Natural killer cell (primary cell): ENCODE results near the gene NDUFA5. TPM values are rescaled to one million over a fixed set of nuclear protein-coding genes. Genes with fewer than 3 reads are reported as not detected.

ENCODE experiments used
- ATAC-seq, 3 donors: fragments of 150-1000 bp in 2 of 3; fragments of 200-7000 bp in 1 of 3; cut with Tn5 transposase; 1 replicate in 1 of 3; 2 replicates in 2 of 3; pipeline ENCODE4 v1.10.0; 2021; ENCODE audit warnings: mild to moderate bottlenecking in 2 of 3, moderate library complexity in 2 of 3
- DNase-seq, 2 donors: peaks; one replicate each; pipeline versions ENCODE4 v3.0.0 to v3.0.0-alpha.2; 2013 to 2021; ENCODE audit warnings: mixed read lengths in 1 of 2
- H3K27ac ChIP-seq: one replicate; pipeline ENCODE4 v1.5.1; 2013; ENCODE audit warnings: mild to moderate bottlenecking, low read length
- H3K27me3 ChIP-seq: one replicate; pipeline ENCODE4 v1.6.1; 2013; ENCODE audit warnings: low read length; ENCODE audit not compliant: control insufficient read depth, insufficient read depth
- H3K36me3 ChIP-seq: one replicate; pipeline ENCODE4 v1.6.1; 2013; ENCODE audit warnings: low read length; ENCODE audit not compliant: control insufficient read depth, insufficient read depth
- H3K4me1 ChIP-seq: one replicate; pipeline ENCODE4 v1.6.1; 2013; ENCODE audit warnings: low read length; ENCODE audit not compliant: control insufficient read depth, insufficient read depth
- H3K4me3 ChIP-seq: one replicate; pipeline ENCODE4 v1.5.1; 2013; ENCODE audit warnings: low read length
- H3K9me3 ChIP-seq: one replicate; pipeline ENCODE4 v1.6.1; 2013; ENCODE audit warnings: low read length; ENCODE audit not compliant: control insufficient read depth, insufficient read depth
- H3K27ac Mint-ChIP-seq, 2 donors: one replicate each; pipeline ENCODE4 v1.8.0; 2022; ENCODE audit warnings: mild to moderate bottlenecking in 2 of 2, mixed read lengths in 2 of 2, moderate library complexity in 1 of 2
- H3K27me3 Mint-ChIP-seq, 2 donors: one replicate each; pipeline ENCODE4 v1.8.0; 2022; ENCODE audit warnings: low read depth in 2 of 2, mixed read lengths in 2 of 2
- H3K36me3 Mint-ChIP-seq: one replicate; pipeline ENCODE4 v1.8.0; 2022; ENCODE audit warnings: mixed read lengths
- H3K4me1 Mint-ChIP-seq, 2 donors: one replicate each; pipeline ENCODE4 v1.8.0; 2022; ENCODE audit warnings: mixed read lengths in 2 of 2
- H3K4me3 Mint-ChIP-seq: one replicate; pipeline ENCODE4 v1.8.0; 2022; ENCODE audit warnings: mild to moderate bottlenecking, moderate library complexity, mixed read lengths
- H3K9me3 Mint-ChIP-seq, 2 donors: one replicate each; pipeline ENCODE4 v1.8.0; 2022; ENCODE audit warnings: mixed read lengths in 2 of 2
- CTCF ChIP-seq: fragments of 200-600 bp; IDR thresholded peaks from one replicate; pipeline ENCODE4 v1.8.0; 2022; ENCODE audit warnings: antibody characterized with exemption
- WGBS: methylation state at CpG from one replicate; pipeline ENCODE4 v1.1.7; 2013; ENCODE audit warnings: missing lambda C conversion rate; ENCODE audit not compliant: insufficient coverage; 5-methylcytosine and 5-hydroxymethylcytosine counted together
- intact Hi-C: fragments of 100-400 bp; cut with micrococcal nuclease; formaldehyde crosslinking; loops from one replicate; pipeline ENCODE4 v1.14.2; 2022
- total RNA-seq, 4 donors: library from RNA; stranded (reverse); fragments of 120-200 nt in 1 of 4; gene quantifications; one replicate each; pipeline versions ENCODE4 v1.2.3 to v1.2.4, GENCODE V29; 2013 to 2022

Gene NDUFA5
- total RNA-seq, 3 donors from 2014 or later (not counting 1 experiment from before 2014, with no cell fraction given): 46.0 to 51.2 (median 50.4) TPM

- ATAC-seq (no peak), DNase-seq (no peak)
- H3K36me3 Mint-ChIP-seq: no peaks in the 10 kb centered on the region
- Histone ChIP-seq H3K27ac (no peak overlapping the region), H3K9me3 (peaks cover 5% of the 10 kb centered on the region), H3K4me3 (no peak overlapping the region), H3K4me1 (no peaks in the 10 kb centered on the region), H3K27me3 (peaks cover 7% of the 10 kb centered on the region), H3K36me3 (no peaks in the 10 kb centered on the region)
- H3K27me3 Mint-ChIP-seq: peaks cover 20 to 64% of the 10 kb centered on the region in 2 donors
- H3K4me3 Mint-ChIP-seq: no peak overlapping the region
- intact Hi-C loops: no loop called here
- WGBS: 100% methylated on average over 1 of the region's 1 CpG
- no peak for TF ChIP-seq CTCF
- no peaks in the 10 kb centered on the region for H3K4me1 Mint-ChIP-seq
- H3K9me3 Mint-ChIP-seq: no peaks in the 10 kb centered on the region
- H3K27ac Mint-ChIP-seq: no peak overlapping the region
Measured at GRCh38 chr7:123500878-123501489, 56.6 kb downstream of the NDUFA5 start.

GRCh38 chr7:123499211-123499970 lies 58.2 kb downstream of the NDUFA5 start:
- Mint-ChIP-seq H3K36me3 (no peaks in the 10 kb centered on the region), H3K27me3 (peaks cover 20 to 66% of the 10 kb centered on the region in 2 donors), H3K4me1 (no peaks in the 10 kb centered on the region), H3K4me3 (no peak overlapping the region), H3K9me3 (no peaks in the 10 kb centered on the region), H3K27ac (no peak overlapping the region)
- no peak for TF ChIP-seq CTCF
- Histone ChIP-seq H3K9me3 (no peaks in the 10 kb centered on the region), H3K27ac (no peak overlapping the region), H3K4me3 (no peak overlapping the region), H3K36me3 (no peaks in the 10 kb centered on the region), H3K4me1 (no peaks in the 10 kb centered on the region), H3K27me3 (peaks cover 12% of the 10 kb centered on the region)
- 87% methylated on average over 7 of the region's 8 CpGs for WGBS
- no peak for ATAC-seq
- intact Hi-C loops: no loop called here
- no peak for DNase-seq

DNA sequence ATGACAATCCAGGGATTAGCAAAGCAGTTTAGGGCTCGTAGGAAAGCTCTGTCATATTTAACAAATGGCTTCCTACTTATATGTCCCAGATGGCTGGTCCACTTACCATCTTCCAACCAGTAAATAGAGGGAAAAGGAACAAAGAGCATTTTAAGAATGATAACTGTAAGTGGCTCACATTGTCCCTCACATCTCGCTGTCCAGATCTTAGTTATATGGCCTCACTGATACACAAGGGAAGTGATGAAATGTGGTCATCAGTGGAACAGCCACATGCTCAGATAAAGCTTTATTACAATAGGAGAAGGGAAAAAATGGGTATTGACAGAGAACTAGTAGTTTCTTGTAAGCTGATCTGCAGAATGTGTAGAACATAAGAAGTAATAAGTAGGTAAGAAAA lies 59.0 kb downstream of the NDUFA5 start:
- Mint-ChIP-seq H3K27ac (no peak overlapping the region), H3K4me3 (no peak overlapping the region), H3K27me3 (peaks cover 20 to 62% of the 10 kb centered on the region in 2 donors), H3K9me3 (no peaks in the 10 kb centered on the region), H3K4me1 (no peaks in the 10 kb centered on the region), H3K36me3 (no peaks in the 10 kb centered on the region)
- ATAC-seq (no peak), DNase-seq (no peak)
- 49% methylated on average over 2 of the region's 2 CpGs for WGBS
- intact Hi-C loops: no loop called here
- no peak for TF ChIP-seq CTCF
- H3K27ac ChIP-seq: no peak overlapping the region
- H3K4me1 ChIP-seq: no peaks in the 10 kb centered on the region
- H3K27me3 ChIP-seq: peaks cover 12% of the 10 kb centered on the region
- no peak overlapping the region for H3K4me3 ChIP-seq
- H3K9me3 ChIP-seq: no peaks in the 10 kb centered on the region
- no peaks in the 10 kb centered on the region for H3K36me3 ChIP-seq
